Fibroblast of lung (primary cell): Measurements from ENCODE around the gene ZFP36L1. TPM values are rescaled to one million over a fixed set of nuclear protein-coding genes. Genes with fewer than 3 reads are reported as not detected.

Experiments
- DNase-seq, 2 donors: peaks; one replicate each; pipeline versions ENCODE4 v3.0.0 to v3.0.0-alpha.2; 2010; ENCODE audit warnings: low read depth in 2 of 2
- H2AFZ ChIP-seq: 2 replicates; pipeline ENCODE4 v1.5.1; 2012; ENCODE audit warnings: low read length, control low read depth, inconsistent platforms
- H3K27ac ChIP-seq: 2 replicates; pipeline ENCODE4 v1.5.1; 2011; ENCODE audit warnings: low read length, control low read depth; ENCODE audit not compliant: insufficient read depth
- H3K27me3 ChIP-seq: 2 replicates; pipeline ENCODE4 v1.5.1; 2011; ENCODE audit warnings: mild to moderate bottlenecking, low read length; ENCODE audit not compliant: control insufficient read depth, insufficient read depth
- H3K36me3 ChIP-seq: 2 replicates; pipeline ENCODE4 v1.5.1; 2011; ENCODE audit warnings: low read length; ENCODE audit not compliant: control insufficient read depth, insufficient read depth
- H3K4me1 ChIP-seq: 2 replicates; pipeline ENCODE4 v1.5.1; 2011; ENCODE audit warnings: low read length; ENCODE audit not compliant: control insufficient read depth, insufficient read depth; ENCODE audit errors: extremely low read depth
- H3K4me2 ChIP-seq: 2 replicates; pipeline ENCODE4 v1.5.1; 2011; ENCODE audit warnings: low read length, control low read depth; ENCODE audit not compliant: insufficient read depth; ENCODE audit errors: extremely low read depth
- H3K4me3 ChIP-seq, 4 experiments: fragments of 200-600 bp in 1 of 4; sonication (generic) in 1 of 4; replicated peaks in 1 of 4; 2 replicates each; pipeline ENCODE4 v1.5.1; 2011 to 2016; ENCODE audit warnings: low read length in 4 of 4, low read depth in 3 of 4, mild to moderate bottlenecking in 3 of 4, control low read depth in 2 of 4, inconsistent platforms in 1 of 4, mixed read lengths in 1 of 4; ENCODE audit not compliant: insufficient read depth in 1 of 4; ENCODE audit errors: control extremely low read depth in 1 of 4
- H3K79me2 ChIP-seq: 2 replicates; pipeline ENCODE4 v1.5.1; 2012; ENCODE audit warnings: mild to moderate bottlenecking, low read length, inconsistent platforms; ENCODE audit not compliant: control insufficient read depth, insufficient read depth
- H3K9ac ChIP-seq: 2 replicates; pipeline ENCODE4 v1.5.1; 2011; ENCODE audit warnings: mild to moderate bottlenecking, low read length, control low read depth; ENCODE audit not compliant: insufficient read depth
- H3K9me3 ChIP-seq: 2 replicates; pipeline ENCODE4 v1.5.1; 2012; ENCODE audit warnings: low read depth, low read length; ENCODE audit not compliant: control insufficient read depth, insufficient read depth
- H4K20me1 ChIP-seq: 2 replicates; pipeline ENCODE4 v1.5.1; 2011; ENCODE audit warnings: low read length; ENCODE audit not compliant: control insufficient read depth, insufficient read depth; ENCODE audit errors: extremely low read depth
- CTCF ChIP-seq, 2 donors: IDR thresholded peaks in 1 of 2; conservative IDR thresholded peaks in 1 of 2; 1 replicate in 1 of 2; 2 replicates in 1 of 2; pipeline ENCODE4 v1.5.1; 2011 to 2012; ENCODE audit warnings: low read length in 2 of 2, control low read depth in 1 of 2, inconsistent platforms in 1 of 2, low read depth in 1 of 2, mild to moderate bottlenecking in 1 of 2
- EZH2 ChIP-seq: IDR thresholded peaks from 2 replicates; pipeline ENCODE4 v1.5.1; 2012; ENCODE audit warnings: low read length, control low read depth, mild to moderate bottlenecking; ENCODE audit errors: missing control alignments
- polyA plus RNA-seq, 2 donors: library from polyadenylated mRNA; depleted of rRNA in 1 of 2; stranded (reverse) in 1 of 2; unstranded in 1 of 2; fragments of >200 nt; gene quantifications; 2 replicates each; pipeline ENCODE4 v1.2.1, GENCODE V29; 2011 to 2012; ENCODE audit warnings: missing spikeins in 1 of 2
- total RNA-seq: library from RNA; depleted of rRNA; stranded (reverse); fragments of >200 nt; gene quantifications from 2 replicates; pipeline ENCODE4 v1.2.1, GENCODE V29; 2014

ZFP36L1 gene
- total and polyA plus RNA-seq, 2 donors (not counting 1 experiment from before 2014, with no cell fraction given), result 22.0 to 41.7 TPM

GRCh38 chr14:68822132-68822651 is 29.3 kb upstream of the ZFP36L1 start:
- no peak overlapping the region for H3K4me2 ChIP-seq

GRCh38 chr14:68820999-68821683 is 28.3 kb upstream of the ZFP36L1 start:
- Histone ChIP-seq H2AFZ (no peak overlapping the region), H3K4me2 (no peak overlapping the region), H3K79me2 (no peaks in the 10 kb centered on the region), H3K9me3 (no peaks in the 10 kb centered on the region), H3K27me3 (no peaks in the 10 kb centered on the region), H3K36me3 (no peaks in the 10 kb centered on the region), H3K27ac (no peak overlapping the region), H3K4me1 (peaks cover 6% of the 10 kb centered on the region), H3K9ac (no peak overlapping the region), H4K20me1 (no peaks in the 10 kb centered on the region), H3K4me3 (no peak overlapping the region)
- DNase-seq, result no peak
- TF ChIP-seq CTCF (conservative IDR thresholded peaks at IDR 0.05 in 1 of 2, IDR thresholded peaks at IDR 0.05 in 1 of 2; ENCODE audit: low read depth in 1 of 2, low read length in 2 of 2) (no peak), EZH2 (no peak)

More at GRCh38 chr14:68822132-68822651, 29.3 kb upstream of the ZFP36L1 start:
- H4K20me1 ChIP-seq, result no peaks in the 10 kb centered on the region
- no peaks in the 10 kb centered on the region for H3K9me3 ChIP-seq
- no peak overlapping the region for H3K27ac ChIP-seq
- H3K79me2 ChIP-seq, result no peaks in the 10 kb centered on the region
- H3K9ac ChIP-seq, result no peak overlapping the region
- no peak overlapping the region for H3K4me3 ChIP-seq
- DNase-seq, result no peak
- no peaks in the 10 kb centered on the region for H3K27me3 ChIP-seq
- no peak for TF ChIP-seq EZH2
- no peak for TF ChIP-seq CTCF (conservative IDR thresholded peaks at IDR 0.05 in 1 of 2, IDR thresholded peaks at IDR 0.05 in 1 of 2; ENCODE audit: low read depth in 1 of 2, low read length in 2 of 2)
- peaks cover 3% of the 10 kb centered on the region for H3K4me1 ChIP-seq
- H3K36me3 ChIP-seq, result no peaks in the 10 kb centered on the region
- no peak overlapping the region for H2AFZ ChIP-seq

GRCh38 chr14:68820536-68820935 is 27.7 kb upstream of the ZFP36L1 start:
- no peak for DNase-seq
- H3K9me3 ChIP-seq, result no peaks in the 10 kb centered on the region
- H3K9ac ChIP-seq, result no peak overlapping the region
- H4K20me1 ChIP-seq, result no peaks in the 10 kb centered on the region
- H3K27me3 ChIP-seq, result no peaks in the 10 kb centered on the region
- H3K27ac ChIP-seq, result no peak overlapping the region
- TF ChIP-seq EZH2, result no peak
- no peak for TF ChIP-seq CTCF (conservative IDR thresholded peaks at IDR 0.05 in 1 of 2, IDR thresholded peaks at IDR 0.05 in 1 of 2; ENCODE audit: low read depth in 1 of 2, low read length in 2 of 2)
- peaks cover 5% of the 10 kb centered on the region for H3K79me2 ChIP-seq
- H2AFZ ChIP-seq, result no peak overlapping the region
- no peak overlapping the region for H3K4me2 ChIP-seq
- no peak overlapping the region for H3K4me3 ChIP-seq
- H3K36me3 ChIP-seq, result peaks cover 2% of the 10 kb centered on the region
- peaks cover 12% of the 10 kb centered on the region for H3K4me1 ChIP-seq
